NCI-H2227 treated with DMSO at 0.1 percent for 48 hours (cell line): ENCODE measurements around the gene IGFALS.

Source experiments
- DNase-seq: peaks from one replicate; lab custom pipeline; 2025; lab: John Stamatoyannopoulos, UW

IGFALS gene

GRCh38 chr16:1743376-1744337, 49.8 kb downstream of the IGFALS start:
- no peak for DNase-seq

GRCh38 chr16:1741553-1742165, 51.8 kb downstream of the IGFALS start:
- DNase-seq: no peak

GRCh38 chr16:1740781-1741490, 52.6 kb downstream of the IGFALS start:
- no peak for DNase-seq
